ENCODE measurements around the gene CAMTA1. TPM values are rescaled to one million over a fixed set of nuclear protein-coding genes. Genes with fewer than 3 reads are reported as not detected.

The CAMTA1 gene
- total RNA-seq, 2 donors from 2014 or later: 105 to 113 TPM

- no peaks in the 10 kb centered on the region for H3K36me3 ChIP-seq
- ATAC-seq (ENCODE audit: insufficient number of reproducible peaks, low FRiP score, low read depth) (no peak), DNase-seq (ENCODE audit: low spot score) (no peak)
- peak; percentile 12 for TF ChIP-seq CTCF (IDR thresholded peaks at IDR 0.05)
- H3K9me3 ChIP-seq: no peaks in the 10 kb centered on the region
- no peak overlapping the region for H3K27ac ChIP-seq
- H3K4me1 ChIP-seq (ENCODE audit: control insufficient read depth in 1 of 2, low read depth in 2 of 2): no peaks in the 10 kb centered on the region
- no peaks in the 10 kb centered on the region for H3K27me3 ChIP-seq (replicated peaks; ENCODE audit: insufficient read depth)
- no peak overlapping the region for H3K4me3 ChIP-seq
These were observed 422.8 kb downstream of the CAMTA1 start for GRCh38 chr1:7207875-7208646.

GRCh38 chr1:7208647-7209180 is 423.5 kb downstream of the CAMTA1 start:
- no peaks in the 10 kb centered on the region for H3K4me1 ChIP-seq (ENCODE audit: control insufficient read depth in 1 of 2, low read depth in 2 of 2)
- H3K36me3 ChIP-seq: no peaks in the 10 kb centered on the region
- no peak for ATAC-seq (ENCODE audit: insufficient number of reproducible peaks, low FRiP score, low read depth)
- TF ChIP-seq CTCF (IDR thresholded peaks at IDR 0.05): no peak
- no peak overlapping the region for H3K27ac ChIP-seq
- no peak for DNase-seq (ENCODE audit: low spot score)
- H3K27me3 ChIP-seq (replicated peaks; ENCODE audit: insufficient read depth): no peaks in the 10 kb centered on the region
- H3K4me3 ChIP-seq: no peak overlapping the region
- no peaks in the 10 kb centered on the region for H3K9me3 ChIP-seq

GRCh38 chr1:7209336-7209735 is 424.1 kb downstream of the CAMTA1 start:
- no peak overlapping the region for H3K4me3 ChIP-seq
- no peak for DNase-seq (ENCODE audit: low spot score)
- H3K9me3 ChIP-seq: no peaks in the 10 kb centered on the region
- ATAC-seq (ENCODE audit: insufficient number of reproducible peaks, low FRiP score, low read depth): no peak
- no peaks in the 10 kb centered on the region for H3K27me3 ChIP-seq (replicated peaks; ENCODE audit: insufficient read depth)
- H3K36me3 ChIP-seq: no peaks in the 10 kb centered on the region
- no peak overlapping the region for H3K27ac ChIP-seq
- H3K4me1 ChIP-seq (ENCODE audit: control insufficient read depth in 1 of 2, low read depth in 2 of 2): no peaks in the 10 kb centered on the region
- TF ChIP-seq CTCF (IDR thresholded peaks at IDR 0.05): no peak

GRCh38 chr1:7218210-7218832 is 433.1 kb downstream of the CAMTA1 start:
- Histone ChIP-seq H3K36me3 (no peaks in the 10 kb centered on the region), H3K9me3 (no peaks in the 10 kb centered on the region), H3K27me3 (replicated peaks; ENCODE audit: insufficient read depth) (no peaks in the 10 kb centered on the region), H3K27ac (no peak overlapping the region), H3K4me3 (no peak overlapping the region), H3K4me1 (ENCODE audit: control insufficient read depth in 1 of 2, low read depth in 2 of 2) (no peaks in the 10 kb centered on the region)
- TF ChIP-seq CTCF (IDR thresholded peaks at IDR 0.05): peak; percentile 59
- no peak for ATAC-seq (ENCODE audit: insufficient number of reproducible peaks, low FRiP score, low read depth)
- DNase-seq (ENCODE audit: low spot score): no peak

- no peak overlapping the region for H3K4me3 ChIP-seq
- no peaks in the 10 kb centered on the region for H3K9me3 ChIP-seq
- no peaks in the 10 kb centered on the region for H3K36me3 ChIP-seq
- ATAC-seq (ENCODE audit: insufficient number of reproducible peaks, low FRiP score, low read depth) (no peak), DNase-seq (ENCODE audit: low spot score) (no peak)
- TF ChIP-seq CTCF (IDR thresholded peaks at IDR 0.05): no peak
- no peaks in the 10 kb centered on the region for H3K27me3 ChIP-seq (replicated peaks; ENCODE audit: insufficient read depth)
- no peaks in the 10 kb centered on the region for H3K4me1 ChIP-seq (ENCODE audit: control insufficient read depth in 1 of 2, low read depth in 2 of 2)
- H3K27ac ChIP-seq: no peak overlapping the region
These were observed 433.8 kb downstream of the CAMTA1 start for GRCh38 chr1:7219031-7219430.
